Measurements from ENCODE around the gene NOS1AP.

The NOS1AP gene

GRCh38 chr1:162139211-162139610, 69.7 kb downstream of the NOS1AP start:
- Histone ChIP-seq H3K18ac (ENCODE audit: low read depth in 1 of 2, low read length in 2 of 2) (no peak overlapping the region), H2BK15ac (ENCODE audit: low read depth, poor library complexity, severe bottlenecking) (no peak overlapping the region), H3K27ac (ENCODE audit: low read length, poor library complexity, severe bottlenecking) (no peak overlapping the region), H4K8ac (ENCODE audit: low read length) (no peak overlapping the region), H2AFZ (ENCODE audit: low read depth, low read length) (no peak overlapping the region), H3K4ac (ENCODE audit: low read depth in 1 of 2, low read length in 2 of 2) (no peak overlapping the region), H3K36me3 (ENCODE audit: control insufficient read depth in 1 of 2, insufficient read depth in 2 of 2, low read depth in 1 of 2, low read length in 2 of 2) (peaks cover 0 to 3% of the 10 kb centered on the region in 2 experiments), H2BK12ac (ENCODE audit: low read length in 2 of 2) (no peak overlapping the region), H4K91ac (ENCODE audit: low read length) (no peak overlapping the region), H3K23ac (ENCODE audit: low read length in 2 of 2) (no peak overlapping the region), H3K14ac (ENCODE audit: low read length in 2 of 2) (no peak overlapping the region), H3K4me2 (ENCODE audit: low read length, poor library complexity, severe bottlenecking) (no peak overlapping the region), H3K79me1 (replicated peaks; ENCODE audit: low read length, poor library complexity, severe bottlenecking) (peaks cover 5% of the 10 kb centered on the region), H3K9ac (ENCODE audit: low read length) (no peak overlapping the region), H2BK5ac (ENCODE audit: low read depth, low read length, poor library complexity, severe bottlenecking) (no peak overlapping the region), H3K4me3 (ENCODE audit: insufficient read depth in 1 of 2, low read depth in 1 of 2, low read length in 2 of 2) (no peak overlapping the region), H3K27me3 (ENCODE audit: control insufficient read depth in 1 of 2, insufficient read depth in 1 of 2, low read length in 2 of 2) (peaks cover 0 to 2% of the 10 kb centered on the region in 2 experiments), H3K4me1 (ENCODE audit: control insufficient read depth, insufficient read depth, low read depth, low read length) (peaks cover 9% of the 10 kb centered on the region), H2BK120ac (ENCODE audit: low read depth, low read length) (no peak overlapping the region), H2AK5ac (ENCODE audit: low read length, severe bottlenecking) (no peak overlapping the region), H3K9me3 (ENCODE audit: control insufficient read depth, low read length) (no peaks in the 10 kb centered on the region)
- no peak for DNase-seq
- WGBS, result 91% methylated on average over 1 of the region's 1 CpG

DNA sequence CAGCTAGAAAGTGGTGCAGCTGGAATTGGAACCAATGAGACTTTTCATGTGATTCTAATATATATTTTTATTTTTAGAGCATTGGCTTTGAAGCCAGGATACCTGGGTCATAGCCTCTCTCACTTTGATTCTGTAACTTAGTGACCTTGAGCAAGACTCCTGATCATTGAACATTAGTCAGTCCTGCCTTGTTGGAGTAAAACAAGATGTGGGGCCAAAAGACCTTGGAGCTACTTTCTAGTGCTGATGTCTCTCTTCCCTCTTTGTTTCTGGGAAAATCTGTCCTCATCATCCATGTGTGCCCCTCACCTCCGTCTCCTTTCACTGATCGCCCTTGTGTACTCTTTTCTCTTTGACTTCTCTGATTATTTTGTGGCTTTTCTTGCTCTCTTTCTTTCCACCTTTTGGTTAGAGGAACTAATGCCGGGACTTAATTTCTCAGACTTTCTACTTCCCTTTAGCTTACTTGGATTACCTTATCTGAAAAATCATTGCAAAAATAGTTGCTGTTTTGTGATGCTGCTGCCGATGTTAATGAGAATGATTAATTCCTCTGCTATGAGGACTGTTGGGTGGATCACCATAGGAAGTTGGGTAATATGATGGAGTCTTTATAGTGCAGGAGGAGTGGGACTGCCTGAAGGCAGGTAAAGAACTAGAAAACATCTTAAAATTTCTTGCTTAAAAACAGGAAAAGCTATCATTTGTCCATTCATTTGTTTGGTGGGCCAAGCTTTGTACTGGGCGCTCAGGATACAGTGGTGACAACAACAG, 72.0 kb downstream of the NOS1AP start:
- no peak overlapping the region for H3K4me2 ChIP-seq (ENCODE audit: low read length, poor library complexity, severe bottlenecking)
- peaks cover 5% of the 10 kb centered on the region for H3K79me1 ChIP-seq (replicated peaks; ENCODE audit: low read length, poor library complexity, severe bottlenecking)
- no peak overlapping the region for H3K23ac ChIP-seq (ENCODE audit: low read length in 2 of 2)
- H3K27me3 ChIP-seq (ENCODE audit: control insufficient read depth in 1 of 2, insufficient read depth in 1 of 2, low read length in 2 of 2), result peaks cover 0 to 14% of the 10 kb centered on the region in 2 experiments
- DNase-seq, result peak; percentile 43
- no peak overlapping the region for H4K8ac ChIP-seq (ENCODE audit: low read length)
- no peak overlapping the region for H2BK12ac ChIP-seq (ENCODE audit: low read length in 2 of 2)
- no peak overlapping the region for H3K4ac ChIP-seq (ENCODE audit: low read depth in 1 of 2, low read length in 2 of 2)
- no peak overlapping the region for H4K91ac ChIP-seq (ENCODE audit: low read length)
- no peak overlapping the region for H3K4me3 ChIP-seq (ENCODE audit: insufficient read depth in 1 of 2, low read depth in 1 of 2, low read length in 2 of 2)
- H2BK120ac ChIP-seq (ENCODE audit: low read depth, low read length), result no peak overlapping the region
- H3K27ac ChIP-seq (ENCODE audit: low read length, poor library complexity, severe bottlenecking), result no peak overlapping the region
- no peak overlapping the region for H3K14ac ChIP-seq (ENCODE audit: low read length in 2 of 2)
- H3K36me3 ChIP-seq (ENCODE audit: control insufficient read depth in 1 of 2, insufficient read depth in 2 of 2, low read depth in 1 of 2, low read length in 2 of 2), result peaks cover 0 to 3% of the 10 kb centered on the region in 2 experiments
- H2AK5ac ChIP-seq (ENCODE audit: low read length, severe bottlenecking), result no peak overlapping the region
- H2BK15ac ChIP-seq (ENCODE audit: low read depth, poor library complexity, severe bottlenecking), result no peak overlapping the region
- 66% methylated on average over 3 of the region's 5 CpGs for WGBS
- no peak overlapping the region for H3K9ac ChIP-seq (ENCODE audit: low read length)
- H2BK5ac ChIP-seq (ENCODE audit: low read depth, low read length, poor library complexity, severe bottlenecking), result no peak overlapping the region
- peaks cover 26% of the 10 kb centered on the region for H3K4me1 ChIP-seq (ENCODE audit: control insufficient read depth, insufficient read depth, low read depth, low read length)
- H3K9me3 ChIP-seq (ENCODE audit: control insufficient read depth, low read length), result no peaks in the 10 kb centered on the region
- no peak overlapping the region for H3K18ac ChIP-seq (ENCODE audit: low read depth in 1 of 2, low read length in 2 of 2)
- H2AFZ ChIP-seq (ENCODE audit: low read depth, low read length), result no peak overlapping the region

GRCh38 chr1:162142968-162143367, 73.5 kb downstream of the NOS1AP start:
- H2BK5ac ChIP-seq (ENCODE audit: low read depth, low read length, poor library complexity, severe bottlenecking), result no peak overlapping the region
- no peak overlapping the region for H2AK5ac ChIP-seq (ENCODE audit: low read length, severe bottlenecking)
- no peak overlapping the region for H3K14ac ChIP-seq (ENCODE audit: low read length in 2 of 2)
- H3K23ac ChIP-seq (ENCODE audit: low read length in 2 of 2), result no peak overlapping the region
- peaks cover 5% of the 10 kb centered on the region for H3K79me1 ChIP-seq (replicated peaks; ENCODE audit: low read length, poor library complexity, severe bottlenecking)
- H2BK12ac ChIP-seq (ENCODE audit: low read length in 2 of 2), result no peak overlapping the region
- no peak overlapping the region for H2AFZ ChIP-seq (ENCODE audit: low read depth, low read length)
- H2BK15ac ChIP-seq (ENCODE audit: low read depth, poor library complexity, severe bottlenecking), result no peak overlapping the region
- H3K36me3 ChIP-seq (ENCODE audit: control insufficient read depth in 1 of 2, insufficient read depth in 2 of 2, low read depth in 1 of 2, low read length in 2 of 2), result peaks cover 0 to 3% of the 10 kb centered on the region in 2 experiments
- H3K27me3 ChIP-seq (ENCODE audit: control insufficient read depth in 1 of 2, insufficient read depth in 1 of 2, low read length in 2 of 2), result peaks cover 0 to 15% of the 10 kb centered on the region in 2 experiments
- H3K9me3 ChIP-seq (ENCODE audit: control insufficient read depth, low read length), result no peaks in the 10 kb centered on the region
- H3K4me1 ChIP-seq (ENCODE audit: control insufficient read depth, insufficient read depth, low read depth, low read length), result peaks cover 20% of the 10 kb centered on the region
- H3K4ac ChIP-seq (ENCODE audit: low read depth in 1 of 2, low read length in 2 of 2), result no peak overlapping the region
- WGBS, result 47% methylated on average over 2 of the region's 3 CpGs
- H3K18ac ChIP-seq (ENCODE audit: low read depth in 1 of 2, low read length in 2 of 2), result no peak overlapping the region
- no peak overlapping the region for H3K27ac ChIP-seq (ENCODE audit: low read length, poor library complexity, severe bottlenecking)
- H3K9ac ChIP-seq (ENCODE audit: low read length), result no peak overlapping the region
- no peak overlapping the region for H4K8ac ChIP-seq (ENCODE audit: low read length)
- no peak overlapping the region for H3K4me2 ChIP-seq (ENCODE audit: low read length, poor library complexity, severe bottlenecking)
- H3K4me3 ChIP-seq (ENCODE audit: insufficient read depth in 1 of 2, low read depth in 1 of 2, low read length in 2 of 2), result no peak overlapping the region
- no peak overlapping the region for H4K91ac ChIP-seq (ENCODE audit: low read length)
- H2BK120ac ChIP-seq (ENCODE audit: low read depth, low read length), result no peak overlapping the region
- DNase-seq, result no peak

GRCh38 chr1:162144268-162144667, 74.8 kb downstream of the NOS1AP start:
- H2BK120ac ChIP-seq (ENCODE audit: low read depth, low read length), result no peak overlapping the region

More at GRCh38 chr1:162144268-162144667, 74.8 kb downstream of the NOS1AP start:
- H2BK15ac ChIP-seq (ENCODE audit: low read depth, poor library complexity, severe bottlenecking), result no peak overlapping the region
- H3K36me3 ChIP-seq (ENCODE audit: control insufficient read depth in 1 of 2, insufficient read depth in 2 of 2, low read depth in 1 of 2, low read length in 2 of 2), result no peaks in the 10 kb centered on the region
- no peak overlapping the region for H3K4me3 ChIP-seq (ENCODE audit: insufficient read depth in 1 of 2, low read depth in 1 of 2, low read length in 2 of 2)
- H3K18ac ChIP-seq (ENCODE audit: low read depth in 1 of 2, low read length in 2 of 2), result no peak overlapping the region
- peaks cover under 1% of the 10 kb centered on the region for H3K79me1 ChIP-seq (replicated peaks; ENCODE audit: low read length, poor library complexity, severe bottlenecking)
- H3K4me2 ChIP-seq (ENCODE audit: low read length, poor library complexity, severe bottlenecking), result no peak overlapping the region
- peaks cover 19% of the 10 kb centered on the region for H3K4me1 ChIP-seq (ENCODE audit: control insufficient read depth, insufficient read depth, low read depth, low read length)
- WGBS, result 30% methylated on average over 1 of the region's 3 CpGs
- H3K4ac ChIP-seq (ENCODE audit: low read depth in 1 of 2, low read length in 2 of 2), result no peak overlapping the region
- H3K23ac ChIP-seq (ENCODE audit: low read length in 2 of 2), result no peak overlapping the region
- no peak overlapping the region for H4K8ac ChIP-seq (ENCODE audit: low read length)
- DNase-seq, result no peak
- no peak overlapping the region for H2AK5ac ChIP-seq (ENCODE audit: low read length, severe bottlenecking)
- no peak overlapping the region for H4K91ac ChIP-seq (ENCODE audit: low read length)
- H2BK12ac ChIP-seq (ENCODE audit: low read length in 2 of 2), result peak overlapping the region in 1 of 2 experiments; percentile 33
- H3K27ac ChIP-seq (ENCODE audit: low read length, poor library complexity, severe bottlenecking), result no peak overlapping the region
- no peaks in the 10 kb centered on the region for H3K9me3 ChIP-seq (ENCODE audit: control insufficient read depth, low read length)
- H2AFZ ChIP-seq (ENCODE audit: low read depth, low read length), result no peak overlapping the region
- no peak overlapping the region for H3K14ac ChIP-seq (ENCODE audit: low read length in 2 of 2)
- no peak overlapping the region for H3K9ac ChIP-seq (ENCODE audit: low read length)
- peaks cover 0 to 25% of the 10 kb centered on the region in 2 experiments for H3K27me3 ChIP-seq (ENCODE audit: control insufficient read depth in 1 of 2, insufficient read depth in 1 of 2, low read length in 2 of 2)
- H2BK5ac ChIP-seq (ENCODE audit: low read depth, low read length, poor library complexity, severe bottlenecking), result no peak overlapping the region
